GM19463 (cell line): ENCODE results near the gene DTWD2.
"Not testable (repeated sequence)": the region's sequence is repeated elsewhere in the genome, so short reads cannot be mapped to it uniquely, and the experiment has no call there.

Experiments
- ATAC-seq: cut with Tn5 transposase; IDR thresholded peaks from one replicate; pipeline ENCODE4 v1.9.1; 2021; ENCODE audit warnings: mild to moderate bottlenecking, moderate library complexity; ENCODE audit not compliant: unreplicated experiment

The DTWD2 gene

GRCh38 chr5:118882666-118883065, 105.7 kb downstream of the DTWD2 start:
- no peak for ATAC-seq

GRCh38 chr5:118876852-118877251, 111.5 kb downstream of the DTWD2 start:
- not testable (repeated sequence) for ATAC-seq

GRCh38 chr5:118875131-118875530, 113.2 kb downstream of the DTWD2 start:
- ATAC-seq = no peak

GRCh38 chr5:118873417-118873816, 114.9 kb downstream of the DTWD2 start:
- no peak for ATAC-seq

- ATAC-seq = no peak
Measured at GRCh38 chr5:118863345-118863744, 125.0 kb downstream of the DTWD2 start.

GRCh38 chr5:118862596-118862995, 125.8 kb downstream of the DTWD2 start:
- no peak for ATAC-seq

- ATAC-seq = no peak
Measured at GRCh38 chr5:118857700-118858099, 130.6 kb downstream of the DTWD2 start.

GRCh38 chr5:118854819-118855218, 133.5 kb downstream of the DTWD2 start:
- ATAC-seq = no peak

- not testable (repeated sequence) for ATAC-seq
Measured at GRCh38 chr5:118851785-118852184, 136.6 kb downstream of the DTWD2 start.

- not testable (repeated sequence) for ATAC-seq
Measured at GRCh38 chr5:118849507-118849906, 138.8 kb downstream of the DTWD2 start.

GRCh38 chr5:118844351-118844750, 144.0 kb downstream of the DTWD2 start:
- ATAC-seq = no peak

- ATAC-seq = no peak
Measured at GRCh38 chr5:118834710-118835109, 153.6 kb downstream of the DTWD2 start.

- no peak for ATAC-seq
Measured at GRCh38 chr5:118832974-118833373, 155.4 kb downstream of the DTWD2 start.

- no peak for ATAC-seq
Measured at GRCh38 chr5:118825226-118825625, 163.1 kb downstream of the DTWD2 start.

- no peak for ATAC-seq
Measured at GRCh38 chr5:118818604-118819003, 169.7 kb downstream of the DTWD2 start.

- no peak for ATAC-seq
Measured at GRCh38 chr5:118808441-118808840, 179.9 kb downstream of the DTWD2 start.

- ATAC-seq = no peak
Measured at GRCh38 chr5:118806571-118806970, 181.8 kb downstream of the DTWD2 start.

GRCh38 chr5:118802335-118802734, 186.0 kb downstream of the DTWD2 start:
- ATAC-seq = no peak

GRCh38 chr5:118796081-118796480, 192.3 kb downstream of the DTWD2 start:
- no peak for ATAC-seq

- no peak for ATAC-seq
Measured at GRCh38 chr5:118794281-118794680, 194.1 kb downstream of the DTWD2 start.

GRCh38 chr5:118793652-118794051, 194.7 kb downstream of the DTWD2 start:
- no peak for ATAC-seq

GRCh38 chr5:118793091-118793490, 195.3 kb downstream of the DTWD2 start:
- no peak for ATAC-seq

GRCh38 chr5:118791926-118792734, 196.2 kb downstream of the DTWD2 start:
- ATAC-seq = peak; percentile 98
